DOHH2 (cell line): ENCODE data around the gene HOXA5.

ENCODE experiments used
- H3F3A ChIP-seq: fragments of 200-600 bp; sonication (generic), shearing (Covaris generic); 2 replicates; pipeline ENCODE4 v1.6.0; 2016; ENCODE audit warnings: antibody characterized with exemption, mild to moderate bottlenecking; ENCODE audit not compliant: control insufficient read depth, insufficient read depth
- H3K27ac ChIP-seq: fragments of 200-600 bp; sonication (generic); 2 replicates; pipeline ENCODE4 v1.5.1; 2014; ENCODE audit warnings: low read depth, mild to moderate bottlenecking, low read length, moderate library complexity
- H3K27me3 ChIP-seq: fragments of 200-600 bp; sonication (generic); 2 replicates; pipeline ENCODE4 v1.6.1; 2014; ENCODE audit warnings: mild to moderate bottlenecking, low read length, mixed read lengths; ENCODE audit not compliant: control insufficient read depth
- H3K36me3 ChIP-seq: fragments of 200-600 bp; sonication (generic); 2 replicates; pipeline ENCODE4 v1.6.1; 2014; ENCODE audit warnings: mild to moderate bottlenecking, low read length, moderate library complexity, mixed read lengths; ENCODE audit not compliant: control insufficient read depth
- H3K4me1 ChIP-seq: fragments of 200-600 bp; sonication (generic); 2 replicates; pipeline ENCODE4 v1.6.1; 2014; ENCODE audit warnings: mild to moderate bottlenecking, low read length, mixed read lengths; ENCODE audit not compliant: control insufficient read depth
- H3K4me2 ChIP-seq: fragments of 200-600 bp; sonication (generic); 2 replicates; pipeline ENCODE4 v1.6.0; 2014; ENCODE audit warnings: mild to moderate bottlenecking, low read length, moderate library complexity
- H3K4me3 ChIP-seq: fragments of 200-600 bp; sonication (generic); 2 replicates; pipeline ENCODE4 v1.5.1; 2014; ENCODE audit warnings: mild to moderate bottlenecking, low read length, mixed read lengths
- H3K79me2 ChIP-seq: fragments of 200-600 bp; sonication (generic); 2 replicates; pipeline ENCODE4 v1.6.1; 2014; ENCODE audit warnings: mild to moderate bottlenecking, low read length, mixed read lengths; ENCODE audit not compliant: control insufficient read depth
- H3K9me2 ChIP-seq: fragments of 200-600 bp; sonication (generic); replicated peaks from 2 replicates; pipeline ENCODE4 v1.6.1; 2014; ENCODE audit warnings: mild to moderate bottlenecking, low read length, mixed read lengths; ENCODE audit not compliant: control insufficient read depth
- H3K9me3 ChIP-seq: fragments of 200-600 bp; sonication (generic); 2 replicates; pipeline ENCODE4 v1.6.1; 2014; ENCODE audit warnings: antibody characterized with exemption, low read length, mixed read lengths; ENCODE audit not compliant: control insufficient read depth, insufficient read depth
- H4K20me1 ChIP-seq: fragments of 200-600 bp; sonication (generic); 2 replicates; pipeline ENCODE4 v1.6.0; 2014; ENCODE audit warnings: low read depth, mild to moderate bottlenecking, antibody characterized with exemption, low read length, moderate library complexity; ENCODE audit not compliant: control insufficient read depth, insufficient read depth
- CTCF ChIP-seq: fragments of 200-600 bp; sonication (generic); IDR thresholded peaks from one replicate; pipeline ENCODE4 v1.5.1; 2014; ENCODE audit warnings: antibody characterized with exemption, mild to moderate bottlenecking, low read depth, low read length; ENCODE audit not compliant: poor library complexity, severe bottlenecking
- EZH2phosphoT487 ChIP-seq: fragments of 200-600 bp; sonication (generic); IDR thresholded peaks from 2 replicates; pipeline ENCODE4 v1.6.1; 2017; ENCODE audit warnings: borderline replicate concordance, mild to moderate bottlenecking, antibody characterized with exemption, low read length, moderate library complexity, mixed read lengths

HOXA5 gene

GRCh38 chr7:27116031-27116961 lies 27.2 kb downstream of the HOXA5 start:
- Histone ChIP-seq H3K9me2 (no peaks in the 10 kb centered on the region), H3K27ac (no peak overlapping the region), H3K36me3 (no peaks in the 10 kb centered on the region), H4K20me1 (no peaks in the 10 kb centered on the region), H3K4me1 (no peaks in the 10 kb centered on the region), H3F3A (no peaks in the 10 kb centered on the region), H3K27me3 (no peaks in the 10 kb centered on the region), H3K4me3 (no peak overlapping the region), H3K79me2 (no peaks in the 10 kb centered on the region), H3K9me3 (no peaks in the 10 kb centered on the region), H3K4me2 (no peak overlapping the region)
- TF ChIP-seq CTCF (no peak), EZH2phosphoT487 (no peak)

GRCh38 chr7:27115221-27116026 lies 28.1 kb downstream of the HOXA5 start:
- H3K79me2 ChIP-seq = no peaks in the 10 kb centered on the region
- H4K20me1 ChIP-seq = no peaks in the 10 kb centered on the region
- no peak overlapping the region for H3K27ac ChIP-seq
- no peaks in the 10 kb centered on the region for H3K4me1 ChIP-seq
- TF ChIP-seq CTCF (no peak), EZH2phosphoT487 (no peak)
- no peaks in the 10 kb centered on the region for H3F3A ChIP-seq
- H3K27me3 ChIP-seq = no peaks in the 10 kb centered on the region
- H3K9me2 ChIP-seq = no peaks in the 10 kb centered on the region
- no peak overlapping the region for H3K4me3 ChIP-seq
- H3K9me3 ChIP-seq = no peaks in the 10 kb centered on the region
- H3K36me3 ChIP-seq = no peaks in the 10 kb centered on the region
- no peak overlapping the region for H3K4me2 ChIP-seq

GRCh38 chr7:27114881-27115220 lies 28.6 kb downstream of the HOXA5 start:
- Histone ChIP-seq H3K79me2 (no peaks in the 10 kb centered on the region), H3K27ac (no peak overlapping the region)
- no peak for TF ChIP-seq CTCF
- no peak for TF ChIP-seq EZH2phosphoT487

More at GRCh38 chr7:27114881-27115220, 28.6 kb downstream of the HOXA5 start:
- H3F3A ChIP-seq = no peaks in the 10 kb centered on the region
- no peak overlapping the region for H3K4me3 ChIP-seq
- H4K20me1 ChIP-seq = no peaks in the 10 kb centered on the region
- no peaks in the 10 kb centered on the region for H3K4me1 ChIP-seq
- no peaks in the 10 kb centered on the region for H3K9me3 ChIP-seq
- H3K9me2 ChIP-seq = no peaks in the 10 kb centered on the region
- no peaks in the 10 kb centered on the region for H3K27me3 ChIP-seq
- H3K4me2 ChIP-seq = no peak overlapping the region
- no peaks in the 10 kb centered on the region for H3K36me3 ChIP-seq
